GDM1 (cell line): Measurements from ENCODE around the gene MED15.
"Not testable (repeated sequence)": the region's sequence is repeated elsewhere in the genome, so short reads cannot be mapped to it uniquely, and the experiment has no call there.

Experiments used
- DNase-seq: peaks from one replicate; lab custom pipeline; 2025; lab: John Stamatoyannopoulos, UW

Gene MED15

DNA sequence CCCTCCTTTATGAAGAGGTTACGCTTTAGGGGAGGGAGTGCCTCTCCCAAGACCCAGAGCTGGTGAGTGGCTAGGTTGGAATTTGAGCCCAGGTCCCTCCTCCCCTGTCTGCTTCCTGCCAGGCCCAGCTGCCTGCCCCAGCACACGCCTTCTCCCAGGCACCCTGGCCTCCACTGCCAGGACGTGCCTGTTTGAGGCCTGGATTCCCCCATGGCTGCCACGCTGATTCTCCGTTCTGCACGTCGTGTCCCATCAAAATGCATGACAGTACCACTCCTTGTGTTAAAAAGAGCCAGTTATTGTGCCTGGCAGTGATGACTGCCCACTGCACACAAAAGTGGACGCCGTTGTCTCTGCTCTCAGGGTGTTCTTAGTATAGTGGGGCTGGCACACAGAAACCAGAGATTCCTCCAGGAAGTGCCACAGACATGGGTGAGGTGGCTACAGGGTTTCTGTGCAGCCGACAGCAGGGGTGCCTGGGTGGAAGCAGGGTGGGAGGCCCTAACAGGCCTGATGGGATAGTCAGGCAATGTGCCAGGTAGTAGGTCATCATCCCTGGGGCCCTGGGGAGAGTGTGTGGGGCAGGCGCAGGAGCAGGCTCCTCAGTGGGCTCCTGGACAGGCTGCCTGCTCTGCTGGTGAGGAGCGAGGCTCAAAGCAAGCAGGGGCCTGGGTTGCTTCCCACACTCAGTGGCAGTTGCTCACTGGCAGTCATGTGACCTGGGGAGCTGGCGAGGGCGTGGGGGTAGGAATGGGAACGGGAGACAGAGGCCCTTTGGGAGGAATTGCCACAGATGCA, 24.2 kb downstream of the MED15 start:
- no peak for DNase-seq

DNA sequence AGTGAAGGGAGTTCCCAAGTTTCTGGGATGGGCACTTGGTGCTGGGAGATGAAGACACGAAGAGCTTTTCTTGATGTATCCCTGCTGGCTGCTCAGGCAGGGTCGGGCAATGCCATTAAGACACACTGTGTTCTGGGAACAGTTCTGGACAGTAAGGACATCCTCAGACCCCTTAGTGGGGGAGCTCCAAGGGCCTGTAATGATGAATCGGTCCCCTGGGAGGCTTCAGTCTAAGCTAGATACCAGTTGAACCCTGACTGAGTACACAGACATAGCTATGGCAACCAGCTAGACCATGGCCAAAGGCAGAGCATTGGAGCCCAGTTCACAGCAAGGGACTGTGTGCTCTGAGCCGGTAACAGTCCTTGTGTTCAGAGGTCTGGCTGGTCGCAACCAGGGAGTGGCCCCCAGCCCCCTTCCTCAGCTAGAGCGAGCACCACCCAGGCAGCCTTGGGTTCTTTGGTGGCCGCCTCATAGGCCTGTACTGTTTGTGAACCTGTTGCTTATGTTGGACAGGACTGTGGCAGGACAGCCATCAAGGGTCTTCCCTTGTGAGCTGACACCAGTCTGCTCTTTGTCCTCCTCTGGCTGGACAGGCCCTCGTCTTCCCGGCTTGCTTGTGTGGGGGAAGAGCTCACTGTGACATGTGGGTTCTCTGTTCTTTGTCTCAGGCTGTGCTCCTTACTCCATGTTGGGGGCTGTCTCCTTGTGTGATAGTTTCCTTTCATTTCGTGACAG, 25.0 kb downstream of the MED15 start:
- no peak for DNase-seq

DNA sequence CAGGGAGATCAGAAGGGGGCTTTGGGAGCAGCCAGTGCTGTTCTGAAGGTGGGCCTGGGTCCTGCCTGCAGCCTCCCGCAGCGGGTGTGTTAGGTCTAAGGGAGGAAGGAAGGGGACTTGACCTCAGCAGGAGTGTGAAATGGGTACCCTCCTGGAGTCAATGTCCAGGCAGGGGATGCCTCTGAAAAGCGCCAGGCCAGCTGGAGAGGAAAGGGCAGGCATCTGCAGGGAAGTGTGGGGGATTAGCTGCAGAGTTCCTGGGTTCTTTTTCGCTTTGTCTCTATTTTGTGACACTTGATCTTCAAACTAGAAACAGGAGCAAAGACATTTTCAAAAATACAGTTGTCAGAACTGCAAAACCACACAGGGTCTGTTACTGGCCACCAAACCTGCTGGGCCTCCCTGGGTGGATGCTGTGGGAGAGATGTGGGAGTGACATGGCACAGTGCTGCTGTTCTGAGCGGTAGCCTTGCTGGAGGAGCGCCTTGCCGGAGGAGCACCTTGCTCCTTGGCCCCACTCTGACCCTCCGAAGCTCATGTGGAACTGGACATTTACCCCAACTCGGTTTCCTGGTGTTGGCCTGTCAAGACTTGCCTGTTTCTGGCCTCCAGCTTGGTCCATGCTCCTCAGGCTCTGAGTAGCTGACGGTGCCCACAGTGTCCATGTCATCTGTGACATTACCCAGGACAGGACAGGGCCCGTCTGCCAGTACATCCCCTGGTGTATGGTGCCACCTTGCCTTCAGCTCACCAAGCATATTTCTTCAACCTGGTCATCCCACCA, 25.9 kb downstream of the MED15 start:
- no peak for DNase-seq

DNA sequence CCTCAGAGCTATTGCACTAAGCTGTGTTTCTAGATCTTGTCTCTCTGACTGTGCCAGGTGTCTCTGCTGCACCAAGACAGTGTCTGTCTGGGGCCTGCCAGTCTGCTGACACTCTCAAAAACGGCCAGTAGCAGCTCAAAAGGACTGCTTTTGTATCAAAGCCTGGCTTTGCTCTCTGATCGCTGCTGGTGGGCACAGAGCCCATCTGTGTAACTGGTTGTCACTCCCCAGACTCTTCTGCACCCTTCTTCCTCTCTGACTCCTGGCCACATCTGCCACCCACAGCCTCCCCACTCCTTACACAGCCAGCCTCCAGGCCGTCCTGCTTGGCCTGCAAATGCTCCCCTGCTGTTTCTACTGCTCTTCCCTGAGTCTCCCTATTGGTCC, 26.5 kb downstream of the MED15 start:
- DNase-seq: no peak

DNA sequence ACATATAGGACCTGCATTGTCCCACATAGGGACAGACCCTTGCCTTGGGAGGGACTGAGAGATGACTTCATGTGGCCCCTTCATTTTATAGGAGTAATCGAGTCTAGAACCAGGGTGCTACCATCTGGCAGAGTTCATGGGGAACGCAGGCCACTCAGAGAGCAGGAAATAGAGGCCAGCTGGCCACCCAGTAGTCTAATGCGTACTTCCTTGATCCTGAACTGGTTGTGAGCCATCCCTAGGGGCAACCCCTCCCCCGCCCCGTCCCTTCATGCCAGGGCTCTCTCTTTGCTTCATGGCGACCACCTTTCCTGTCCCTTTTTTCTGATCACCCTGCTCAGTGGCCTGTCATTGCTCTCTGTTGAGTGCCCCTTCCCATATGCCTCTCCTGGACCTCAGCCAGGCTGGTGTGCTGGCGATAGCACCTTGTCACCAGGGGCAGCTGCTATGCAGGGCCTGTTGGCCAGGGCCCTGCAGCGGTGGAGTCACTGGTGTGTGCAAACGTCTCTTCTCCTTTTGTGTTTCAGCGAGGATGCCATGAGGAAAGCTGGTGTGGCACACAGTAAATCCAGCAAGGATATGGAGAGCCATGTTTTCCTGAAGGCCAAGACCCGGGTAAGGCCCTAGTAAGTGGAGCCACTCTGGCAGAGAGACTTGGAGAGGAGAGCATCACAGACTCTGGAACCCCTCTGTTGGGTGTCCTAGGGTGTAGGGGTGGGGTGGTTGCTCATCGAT, 29.3 kb downstream of the MED15 start:
- DNase-seq: no peak

DNA sequence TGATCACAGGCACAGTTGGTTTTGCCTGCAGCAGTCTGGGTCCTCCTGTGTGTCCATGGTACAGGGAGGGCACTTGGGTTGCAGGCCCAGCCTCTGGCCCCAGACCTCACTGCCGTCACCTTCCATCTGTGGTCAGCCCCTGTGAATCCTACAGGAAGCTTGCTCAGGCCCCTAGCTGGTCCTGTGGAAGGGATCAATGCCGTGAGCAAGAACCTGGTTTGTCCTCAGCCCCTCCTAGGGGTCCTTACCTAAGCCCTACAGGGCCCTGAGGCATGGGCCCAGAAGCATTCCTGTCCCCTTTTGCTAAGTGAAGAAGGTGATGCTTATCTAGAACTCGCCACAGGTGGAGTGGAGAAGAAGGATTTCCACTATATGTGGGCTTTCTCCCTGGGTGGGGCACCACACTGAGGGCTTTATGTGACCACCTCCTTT, 29.9 kb downstream of the MED15 start:
- DNase-seq: no peak

DNA sequence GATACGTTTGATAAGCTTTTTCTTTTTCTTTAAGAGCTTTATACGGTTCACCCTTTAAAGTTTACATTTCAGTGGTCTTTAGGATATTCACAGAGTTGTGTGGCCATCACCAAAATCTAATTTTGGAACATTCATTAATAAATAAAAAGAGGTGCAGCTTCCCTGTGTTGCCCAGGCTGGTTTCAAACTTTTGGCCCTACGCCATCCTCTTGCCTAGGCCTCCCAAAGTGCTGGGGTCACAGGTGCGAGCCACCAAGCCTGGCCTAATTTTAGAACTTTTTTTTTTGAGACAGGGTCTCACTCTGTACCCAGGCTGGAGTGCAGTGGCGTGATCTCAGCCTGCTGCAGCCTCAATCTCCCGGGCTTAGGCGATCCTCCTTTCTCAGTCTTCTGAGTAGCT, 30.6 kb downstream of the MED15 start:
- no peak for DNase-seq

DNA sequence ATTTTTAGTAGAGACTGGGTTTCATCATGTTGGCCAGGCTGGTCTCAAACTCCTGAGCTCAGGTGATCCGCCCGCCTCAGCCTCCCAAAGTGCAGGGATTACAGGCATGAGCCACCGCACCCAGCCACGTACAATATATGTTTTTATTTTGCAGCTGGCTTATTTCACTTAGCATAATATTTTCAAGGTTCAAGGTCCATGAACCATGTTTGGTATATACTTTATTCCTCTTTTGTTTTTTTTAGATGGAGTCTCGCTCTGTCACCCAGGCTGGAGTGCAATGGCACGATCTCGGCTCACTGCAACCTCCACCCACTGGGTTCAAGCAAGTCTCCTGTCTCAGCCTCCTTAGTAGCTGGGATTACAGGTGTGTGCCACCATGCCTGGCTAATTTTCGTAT, 31.5 kb downstream of the MED15 start:
- DNase-seq: not testable (repeated sequence)

DNA sequence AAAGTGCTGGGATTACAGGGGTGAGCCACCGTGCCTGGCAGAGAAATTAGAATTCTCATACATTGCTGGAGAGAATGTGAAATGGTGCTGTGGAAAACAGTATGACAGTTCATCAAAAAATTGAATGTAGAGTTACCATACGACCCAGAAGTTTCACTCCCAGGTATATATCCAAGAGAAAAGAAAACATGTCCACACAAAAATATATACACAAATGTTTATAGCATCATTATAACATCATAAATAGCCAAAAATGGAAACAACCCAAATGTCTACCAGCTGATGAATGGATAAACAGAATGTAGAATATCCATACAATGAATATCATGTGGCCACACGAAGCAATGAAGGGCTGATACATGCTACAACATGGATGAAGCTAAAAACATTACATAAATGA, 34.6 kb downstream of the MED15 start:
- DNase-seq: no peak

DNA sequence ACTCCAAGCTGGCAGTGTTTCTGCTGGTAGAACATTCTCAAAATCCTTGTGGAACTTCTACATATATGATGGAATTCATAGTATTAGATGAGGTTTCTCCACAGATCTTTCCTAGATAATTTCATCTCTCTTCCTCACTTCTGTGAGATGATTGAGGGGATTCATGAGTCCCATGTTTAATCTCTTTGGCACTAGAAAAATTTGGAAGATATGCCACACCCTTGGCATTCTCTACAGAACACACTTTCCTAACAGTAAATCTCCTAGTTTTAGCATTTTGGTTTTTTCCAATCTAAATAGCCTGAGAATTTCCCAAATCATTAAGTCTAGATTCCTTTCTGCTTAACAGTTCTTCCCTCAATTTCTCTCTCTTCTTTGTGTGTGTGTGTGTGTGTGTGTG, 35.3 kb downstream of the MED15 start:
- DNase-seq: no peak

DNA sequence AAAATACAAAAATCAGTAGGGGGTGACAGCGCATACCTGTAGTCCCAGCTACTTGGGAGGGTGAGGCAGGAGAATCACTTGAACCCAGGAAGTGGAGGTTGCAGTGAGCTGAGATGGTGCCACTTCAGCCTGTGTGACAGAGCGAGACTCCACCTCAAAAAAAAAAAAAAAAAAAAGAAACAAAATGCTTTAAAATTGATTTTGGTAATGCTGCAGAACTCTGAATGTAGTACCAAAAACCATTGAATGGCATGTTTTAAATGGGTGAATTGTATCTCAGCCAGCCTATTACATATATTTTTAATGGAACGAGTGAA, 37.9 kb downstream of the MED15 start:
- not testable (repeated sequence) for DNase-seq

DNA sequence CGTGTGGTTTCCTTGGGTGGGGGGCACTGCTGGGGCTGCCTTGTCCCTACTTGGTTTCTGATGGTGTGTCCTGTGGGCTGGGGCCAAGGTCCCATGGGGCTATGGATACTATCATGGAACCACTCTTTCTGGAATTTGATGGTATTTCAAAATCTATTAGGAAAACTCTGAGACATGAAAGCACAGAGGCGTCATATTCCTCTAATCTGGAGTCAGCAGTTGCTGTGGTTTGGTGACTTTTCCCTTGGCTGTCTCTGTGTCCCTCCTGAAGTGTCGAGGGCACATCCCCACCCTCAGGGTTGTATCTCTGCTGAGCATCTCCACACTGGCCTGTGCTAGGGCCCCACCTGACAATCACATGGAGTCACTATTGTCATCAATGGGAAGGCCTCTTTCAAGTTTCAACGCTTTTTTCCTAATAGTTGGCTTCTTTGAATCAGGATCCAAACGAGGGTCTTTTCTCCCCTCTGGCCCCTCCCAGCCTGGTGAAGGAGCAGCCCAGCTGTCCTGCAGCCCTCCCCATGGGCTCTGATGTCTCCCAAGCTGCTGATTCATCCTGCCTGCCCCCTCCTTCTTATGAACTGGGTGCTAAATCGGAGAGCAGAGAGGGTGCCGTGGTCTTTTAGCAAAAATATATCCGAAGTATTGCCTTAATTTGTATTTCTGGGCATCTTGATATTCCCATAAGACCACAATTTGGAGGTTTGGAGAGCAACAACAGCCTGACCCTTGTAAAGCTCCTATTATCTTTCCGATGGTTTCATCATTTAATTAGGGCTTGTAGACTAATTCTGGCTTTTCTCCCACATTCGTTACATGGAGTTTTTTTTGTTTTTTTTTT, 38.5 kb downstream of the MED15 start:
- DNase-seq: no peak

DNA sequence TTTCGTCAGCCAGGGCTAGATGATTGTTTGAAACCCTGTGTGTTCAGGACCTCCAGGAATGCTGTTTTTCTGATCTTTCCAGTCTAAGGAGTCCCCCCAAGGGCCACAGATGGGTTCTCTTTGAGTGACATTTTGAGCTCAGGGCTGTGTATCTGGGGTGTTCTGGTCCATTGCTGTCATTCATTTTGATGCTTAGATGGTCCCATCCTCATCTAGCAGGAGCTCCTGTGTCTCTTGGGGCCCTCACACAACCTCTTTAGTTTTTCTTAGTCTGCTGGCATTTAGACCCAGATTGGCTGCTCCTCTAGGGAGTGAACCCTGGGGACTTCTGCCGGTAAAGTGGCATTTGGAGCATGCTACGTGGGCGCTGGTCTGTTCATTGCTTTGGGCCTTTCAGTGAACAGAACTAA, 39.1 kb downstream of the MED15 start:
- DNase-seq: no peak

DNA sequence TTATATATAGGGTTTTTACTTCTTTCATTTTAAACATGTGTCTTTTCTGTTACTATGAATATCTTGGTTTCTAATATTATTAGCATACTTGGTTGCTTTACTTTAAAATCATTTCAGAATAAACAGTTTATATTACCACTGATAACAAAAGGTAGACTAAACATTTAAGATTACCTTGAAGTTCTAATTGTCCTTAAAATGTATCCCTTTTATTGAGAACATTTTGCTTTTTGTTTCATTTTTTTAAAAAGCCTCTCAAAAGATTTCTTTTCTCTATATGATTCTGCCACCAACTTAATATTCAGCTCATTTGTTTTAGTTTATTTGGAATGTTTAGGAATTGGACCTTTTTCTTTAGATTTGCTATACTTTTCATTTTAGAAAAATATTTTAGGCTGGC, 39.6 kb downstream of the MED15 start:
- no peak for DNase-seq

DNA sequence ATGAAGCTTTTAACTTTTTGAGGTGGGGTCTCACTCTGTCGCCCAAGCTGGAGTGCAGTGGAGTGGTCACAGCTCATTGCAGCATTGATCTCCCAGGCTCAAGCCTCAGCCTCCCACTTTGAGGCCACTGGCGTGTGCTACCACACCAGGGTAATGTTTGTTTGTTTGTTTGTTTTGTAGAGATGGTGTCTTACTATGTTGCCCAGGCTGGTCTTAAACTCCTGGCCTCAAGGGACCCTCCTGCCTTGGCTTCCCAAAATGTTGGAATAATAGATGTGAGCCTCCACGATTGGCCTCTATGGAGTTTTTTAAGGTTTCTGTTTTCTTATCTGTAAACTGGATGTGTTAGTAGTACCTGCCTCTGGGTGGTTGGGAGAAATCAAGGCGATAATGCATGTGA, 41.4 kb downstream of the MED15 start:
- DNase-seq: no peak

DNA sequence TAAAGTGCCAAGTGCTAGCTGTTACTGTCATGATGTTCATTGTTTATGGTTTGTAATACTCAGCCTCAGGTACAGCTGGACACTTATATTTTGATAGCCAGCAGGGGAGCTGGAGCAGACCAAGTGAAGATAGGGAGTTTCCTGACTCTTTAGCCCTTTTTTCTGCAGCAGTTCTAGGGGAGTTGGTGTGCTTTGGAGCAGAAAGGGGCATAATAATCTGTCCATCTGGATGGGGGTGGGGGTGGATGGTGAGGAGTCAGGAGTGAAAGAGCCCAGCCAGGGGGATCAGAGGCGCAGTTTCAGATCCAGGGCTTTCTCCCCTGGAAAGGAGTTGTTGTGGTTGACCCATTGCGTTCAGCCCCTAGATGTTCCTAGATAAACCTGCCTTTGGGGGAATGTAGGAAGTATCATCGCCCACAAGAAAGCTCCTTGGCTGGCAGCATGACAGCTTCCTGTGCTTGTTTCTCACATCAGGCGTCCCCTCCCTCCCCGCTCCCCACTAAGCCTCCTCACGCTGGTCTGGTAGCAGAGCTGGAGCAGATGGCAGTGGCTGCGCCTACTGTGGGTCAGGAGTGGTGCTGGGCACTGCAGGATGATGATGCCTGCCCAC, 41.9 kb downstream of the MED15 start:
- DNase-seq: no peak

DNA sequence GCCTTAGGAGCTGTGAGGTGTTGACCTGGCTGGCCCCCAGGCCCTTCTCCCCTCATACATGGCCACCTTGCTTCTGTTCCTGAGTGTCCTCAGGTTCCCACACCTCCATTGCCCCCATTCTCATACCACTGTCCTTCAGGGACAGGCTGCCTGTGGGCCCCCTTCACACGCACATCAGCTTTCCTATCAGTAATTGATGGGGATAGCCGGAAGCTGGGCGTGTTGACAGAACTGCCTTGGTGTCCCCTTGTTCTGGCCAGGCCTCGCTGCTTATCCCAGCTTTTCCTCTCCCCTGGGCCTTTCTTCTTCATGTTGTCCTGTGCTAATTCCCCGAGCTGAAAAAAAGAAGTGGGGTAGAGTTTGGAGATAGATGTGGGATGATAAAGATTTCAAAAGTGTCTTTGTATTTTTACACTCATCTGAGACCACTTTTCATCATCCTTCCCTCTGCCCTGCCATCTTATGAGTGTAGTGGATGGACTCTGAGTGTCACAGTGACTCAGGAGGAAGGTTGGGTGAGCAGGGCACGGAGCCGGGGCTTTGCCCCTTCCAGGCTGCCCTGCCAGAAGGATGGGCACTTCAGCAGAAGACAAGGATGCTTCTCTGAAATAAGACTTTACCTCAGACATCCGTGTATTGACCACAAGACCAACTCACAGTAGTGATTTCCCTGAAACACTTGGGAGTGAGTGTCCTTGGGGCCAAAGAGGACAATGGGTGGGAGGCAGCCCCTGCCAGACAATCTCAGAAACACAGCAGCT, 42.8 kb downstream of the MED15 start:
- no peak for DNase-seq

DNA sequence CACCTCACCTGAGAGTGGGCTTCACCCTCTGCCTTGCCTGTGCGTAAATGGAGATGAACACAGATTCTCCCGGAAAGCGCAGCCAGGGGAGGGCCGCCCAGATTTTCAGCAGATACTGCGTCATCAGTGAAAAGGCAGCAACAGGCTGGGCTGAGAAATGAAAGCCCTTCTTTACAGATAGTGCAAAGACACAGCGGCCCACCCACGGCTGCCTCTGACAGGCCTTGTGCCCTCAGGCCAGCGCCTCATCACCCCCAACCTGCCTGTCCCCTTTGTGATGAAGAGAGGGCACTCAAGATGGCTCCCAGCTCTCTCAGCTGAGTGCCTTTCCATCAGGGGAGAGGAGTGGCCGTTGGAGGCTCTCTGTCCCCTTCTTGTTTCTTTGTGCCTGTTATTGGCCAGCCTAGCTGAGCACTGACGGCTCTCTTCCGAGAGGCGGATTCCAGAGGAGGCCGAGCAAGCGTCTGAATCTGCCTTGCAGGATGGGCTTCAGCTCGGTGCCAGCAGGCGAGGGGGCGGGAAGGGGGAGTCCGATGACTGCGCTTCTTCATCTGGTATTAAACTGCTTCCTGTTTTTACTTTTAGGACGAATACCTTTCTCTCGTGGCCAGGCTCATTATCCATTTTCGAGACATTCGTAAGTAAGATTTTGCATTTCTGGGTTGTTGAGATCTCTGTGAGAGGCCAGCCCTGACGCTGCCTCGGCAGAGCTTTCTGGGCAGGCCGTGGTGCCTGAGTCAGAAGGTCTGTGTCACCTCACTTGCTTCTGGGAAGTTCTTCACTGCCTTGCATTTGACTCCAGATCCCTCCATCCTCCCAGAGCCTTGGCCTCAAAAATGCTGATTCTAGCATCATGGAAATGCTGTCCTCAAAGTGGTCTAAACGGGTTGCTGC, 43.7 kb downstream of the MED15 start:
- no peak for DNase-seq

DNA sequence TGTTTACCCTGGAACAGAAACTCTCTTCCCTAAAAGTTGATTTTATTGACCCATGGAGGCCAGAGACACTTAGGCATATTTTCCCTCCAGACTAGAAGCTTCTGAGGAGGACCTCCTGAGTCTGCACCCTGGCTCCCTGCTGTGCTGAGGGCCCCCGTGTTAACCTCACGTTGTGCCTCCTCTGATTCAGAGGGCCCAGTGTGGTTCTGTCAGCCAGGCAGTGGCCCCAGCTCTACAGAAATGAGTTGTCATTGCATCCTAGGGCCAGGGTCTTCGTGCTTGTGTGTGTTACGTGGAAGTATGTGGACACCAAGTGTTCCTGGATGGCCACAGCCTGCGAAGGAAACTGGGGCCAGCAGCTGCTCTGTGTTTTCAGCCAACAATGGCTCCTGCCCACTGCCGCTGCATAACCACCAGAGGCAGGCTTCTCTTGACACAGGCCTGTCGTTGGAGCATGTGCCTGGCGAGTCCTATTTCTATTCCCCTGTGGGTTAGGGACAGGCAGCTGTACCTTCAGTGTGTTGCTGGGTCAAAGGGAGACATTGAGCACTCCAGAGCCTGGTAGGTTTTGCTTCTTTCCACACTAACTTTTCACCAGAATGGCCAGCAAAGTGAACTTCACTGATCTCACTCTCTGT, 44.5 kb downstream of the MED15 start:
- no peak for DNase-seq
